NCI-H1436 (cell line): Measurements from ENCODE around the gene SPON1.
"Not testable (repeated sequence)": the region's sequence is repeated elsewhere in the genome, so short reads cannot be mapped to it uniquely, and the experiment has no call there.

Experiments used
- DNase-seq: peaks from one replicate; lab custom pipeline; 2025; lab: John Stamatoyannopoulos, UW

Gene SPON1

GRCh38 chr11:14270690-14271542 lies 308.4 kb downstream of the SPON1 start:
- no peak for DNase-seq

GRCh38 chr11:14273895-14274294 lies 311.4 kb downstream of the SPON1 start:
- no peak for DNase-seq

DNA sequence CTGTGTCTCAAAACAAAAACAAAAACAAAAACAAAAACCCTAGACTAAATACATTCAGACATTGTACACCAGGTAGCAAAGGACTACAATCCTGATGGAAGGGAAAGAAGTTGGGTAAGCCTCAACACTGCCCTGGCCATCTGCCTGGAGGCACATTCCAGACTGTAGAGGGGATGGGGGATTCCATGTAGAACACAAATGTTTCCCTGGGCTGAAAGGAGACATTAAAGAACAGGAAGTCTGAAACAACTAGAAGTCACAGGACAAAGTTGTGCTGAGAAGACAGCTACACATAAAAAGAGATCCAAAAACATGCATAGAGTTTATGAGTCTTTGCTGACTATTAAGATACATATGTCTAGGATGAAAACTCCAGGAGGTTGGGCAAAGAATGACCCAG lies 312.6 kb downstream of the SPON1 start:
- DNase-seq = no peak

- not testable (repeated sequence) for DNase-seq
Observed at GRCh38 chr11:14278869-14279268, 316.3 kb downstream of the SPON1 start.

GRCh38 chr11:14288189-14288935 lies 325.8 kb downstream of the SPON1 start:
- no peak for DNase-seq

- no peak for DNase-seq
Observed at GRCh38 chr11:14290422-14290821, 327.9 kb downstream of the SPON1 start.

DNA sequence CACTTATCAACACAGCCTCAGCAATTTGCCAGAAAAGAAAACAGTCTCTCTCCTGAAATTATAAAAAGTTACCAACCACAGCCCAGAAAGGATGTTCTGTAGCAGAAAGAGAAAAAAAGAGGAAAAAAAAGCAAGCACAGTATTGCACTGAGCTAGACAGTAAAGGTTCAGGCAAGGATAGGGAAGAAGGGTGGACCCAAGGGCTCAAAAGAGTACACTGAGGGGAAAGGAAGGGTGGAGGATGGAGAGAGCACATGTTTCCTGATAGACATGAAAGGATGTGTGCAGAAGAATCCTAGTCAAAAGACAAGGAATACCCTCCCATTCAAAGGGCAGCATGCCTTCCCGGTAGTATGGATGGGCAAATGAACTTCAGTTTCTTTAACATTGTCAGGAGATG lies 337.4 kb downstream of the SPON1 start:
- no peak for DNase-seq

DNA sequence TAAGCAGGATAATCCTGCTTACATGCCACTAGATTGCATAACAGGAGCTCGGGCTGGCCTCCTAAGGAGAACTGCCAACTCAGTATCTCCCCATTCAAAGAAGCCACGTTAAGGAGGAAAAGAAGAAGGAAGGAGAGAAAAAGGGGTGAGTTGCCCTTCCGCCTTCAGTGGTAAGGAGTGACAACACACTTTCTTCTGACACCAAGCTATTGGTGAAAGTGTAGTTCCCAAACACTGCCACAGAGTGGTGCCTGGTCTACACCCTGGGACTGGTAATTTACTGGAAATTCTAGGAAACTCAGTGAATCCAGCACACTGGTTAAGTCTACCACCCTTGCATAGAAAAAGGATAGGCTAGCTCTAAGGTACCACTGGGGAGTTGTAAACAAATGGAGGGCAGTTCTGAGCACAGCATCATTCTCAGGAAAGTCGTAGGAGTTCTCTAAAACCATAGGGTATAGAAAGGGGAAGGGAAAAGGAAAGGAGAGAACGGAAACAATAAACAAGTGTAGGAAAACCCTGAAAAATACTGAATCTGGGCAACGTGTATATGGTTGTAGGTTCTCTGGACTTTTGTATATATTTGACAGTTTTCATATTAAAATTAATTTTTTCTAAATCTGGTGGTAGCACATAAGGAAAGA lies 338.3 kb downstream of the SPON1 start:
- DNase-seq = peak; percentile 25

DNA sequence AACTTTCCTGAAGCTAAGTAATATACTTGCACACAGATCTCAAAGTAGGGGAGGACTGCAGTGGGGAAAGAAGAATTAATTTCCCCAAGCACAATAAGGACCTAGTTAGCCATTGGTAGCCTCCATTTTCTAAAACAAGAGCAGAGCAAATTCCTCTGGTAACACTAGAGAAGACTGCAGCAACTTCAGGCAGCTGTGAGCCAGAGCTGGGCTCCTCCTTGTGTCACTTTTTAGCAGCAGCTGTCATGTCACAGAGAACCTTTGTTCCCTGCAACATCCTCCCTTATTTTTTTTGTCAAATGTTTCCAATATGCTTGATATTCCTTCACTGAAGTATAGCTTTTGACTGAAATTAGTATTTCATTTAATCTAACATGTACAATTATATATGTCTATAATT lies 342.1 kb downstream of the SPON1 start:
- no peak for DNase-seq

DNA sequence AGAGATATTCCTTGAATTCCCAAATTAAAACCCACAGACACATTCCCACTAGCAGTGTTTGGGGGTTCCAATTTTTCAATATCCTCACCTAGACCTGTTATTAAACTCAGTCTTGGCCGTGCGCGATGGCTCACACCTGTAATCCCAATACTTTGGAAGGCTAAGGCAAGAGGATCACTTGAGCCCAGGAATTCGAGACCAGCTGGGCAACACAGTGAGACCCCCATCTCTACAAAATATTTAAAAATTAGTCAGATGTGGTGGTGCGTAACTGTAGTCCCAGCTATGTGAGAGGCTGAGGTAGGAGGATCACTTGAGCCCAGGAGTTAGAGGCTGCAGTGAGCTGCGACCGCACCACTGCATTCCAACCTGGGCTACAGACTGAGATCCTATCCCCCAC lies 343.1 kb downstream of the SPON1 start:
- DNase-seq = no peak

GRCh38 chr11:14306481-14306880 lies 344.0 kb downstream of the SPON1 start:
- no peak for DNase-seq

- DNase-seq = peak; percentile 23
Observed at GRCh38 chr11:14308114-14308896, 345.8 kb downstream of the SPON1 start.

GRCh38 chr11:14308897-14309387 lies 346.4 kb downstream of the SPON1 start:
- no peak for DNase-seq

GRCh38 chr11:14309425-14310192 lies 347.1 kb downstream of the SPON1 start:
- no peak for DNase-seq

- DNase-seq = no peak
Observed at GRCh38 chr11:14310679-14311078, 348.2 kb downstream of the SPON1 start.

- no peak for DNase-seq
Observed at GRCh38 chr11:14312736-14313438, 350.4 kb downstream of the SPON1 start.

- DNase-seq = no peak
Observed at GRCh38 chr11:14314127-14314526, 351.6 kb downstream of the SPON1 start.

- no peak for DNase-seq
Observed at GRCh38 chr11:14315130-14315529, 352.6 kb downstream of the SPON1 start.
